ENCODE results near the gene GPR142.
"Not testable (repeated sequence)": the region's sequence is repeated elsewhere in the genome, so short reads cannot be mapped to it uniquely, and the experiment has no call there.

GPR142 gene

GRCh38 chr17:74390680-74391653 lies 23.7 kb downstream of the GPR142 start:
- DNase-seq (ENCODE audit: low spot score): no peak

- DNase-seq (ENCODE audit: low spot score): no peak
Measured at GRCh38 chr17:74391771-74392170, 24.5 kb downstream of the GPR142 start.

GRCh38 chr17:74392848-74393247 lies 25.5 kb downstream of the GPR142 start:
- no peak for DNase-seq (ENCODE audit: low spot score)

GRCh38 chr17:74393346-74393942 lies 26.1 kb downstream of the GPR142 start:
- DNase-seq (ENCODE audit: low spot score): no peak

GRCh38 chr17:74394275-74394950 lies 27.1 kb downstream of the GPR142 start:
- DNase-seq (ENCODE audit: low spot score): no peak

GRCh38 chr17:74394977-74395376 lies 27.7 kb downstream of the GPR142 start:
- no peak for DNase-seq (ENCODE audit: low spot score)

- DNase-seq (ENCODE audit: low spot score): no peak
Measured at GRCh38 chr17:74396567-74396966, 29.3 kb downstream of the GPR142 start.

- no peak for DNase-seq (ENCODE audit: low spot score)
Measured at GRCh38 chr17:74402048-74402447, 34.7 kb downstream of the GPR142 start.

GRCh38 chr17:74403512-74404137 lies 36.3 kb downstream of the GPR142 start:
- DNase-seq (ENCODE audit: low spot score): no peak

GRCh38 chr17:74404218-74404617 lies 36.9 kb downstream of the GPR142 start:
- DNase-seq (ENCODE audit: low spot score): no peak

- no peak for DNase-seq (ENCODE audit: low spot score)
Measured at GRCh38 chr17:74404789-74405188, 37.5 kb downstream of the GPR142 start.

GRCh38 chr17:74405311-74405710 lies 38.0 kb downstream of the GPR142 start:
- not testable (repeated sequence) for DNase-seq (ENCODE audit: low spot score)

- no peak for DNase-seq (ENCODE audit: low spot score)
Measured at GRCh38 chr17:74407384-74407783, 40.1 kb downstream of the GPR142 start.

- no peak for DNase-seq (ENCODE audit: low spot score)
Measured at GRCh38 chr17:74408262-74408661, 41.0 kb downstream of the GPR142 start.

GRCh38 chr17:74408815-74409214 lies 41.5 kb downstream of the GPR142 start:
- no peak for DNase-seq (ENCODE audit: low spot score)

- DNase-seq (ENCODE audit: low spot score): no peak
Measured at GRCh38 chr17:74410001-74410443, 42.7 kb downstream of the GPR142 start.

- DNase-seq (ENCODE audit: low spot score): no peak
Measured at GRCh38 chr17:74412581-74412980, 45.3 kb downstream of the GPR142 start.

GRCh38 chr17:74413491-74413890 lies 46.2 kb downstream of the GPR142 start:
- DNase-seq (ENCODE audit: low spot score): no peak

GRCh38 chr17:74414510-74414909 lies 47.2 kb downstream of the GPR142 start:
- DNase-seq (ENCODE audit: low spot score): no peak

- no peak for DNase-seq (ENCODE audit: low spot score)
Measured at GRCh38 chr17:74415608-74416396, 48.5 kb downstream of the GPR142 start.

Measured in SK-N-DZ (cell line).